Gastrocnemius medialis (tissue), 4 donors: ENCODE results near the gene TRIM27. TPM values are rescaled to one million over a fixed set of nuclear protein-coding genes. Genes with fewer than 3 reads are reported as not detected.

Experiments
- ATAC-seq, 2 donors: fragments of 150-250 bp; one replicate each; pipeline ENCODE4 v1.9.1; 2016
- DNase-seq, 2 donors: peaks; one replicate each; pipeline ENCODE4 v3.0.0-alpha.2; 2019
- H3K27ac ChIP-seq, 4 donors: fragments of 200-600 bp; sonication (generic); 1 replicate in 1 of 4; 2 replicates in 3 of 4; pipeline ENCODE4 v1.5.1; 2016 to 2018; ENCODE audit warnings: mild to moderate bottlenecking in 2 of 4, moderate library complexity in 1 of 4
- H3K27me3 ChIP-seq, 3 donors: fragments of 200-600 bp; sonication (generic) in 2 of 3; 1 replicate in 1 of 3; 2 replicates in 2 of 3; pipeline versions ENCODE4 v1.5.1 to v1.6.0; 2016 to 2019; ENCODE audit warnings: mild to moderate bottlenecking in 1 of 3, moderate library complexity in 1 of 3
- H3K36me3 ChIP-seq, 2 donors: fragments of 200-600 bp; sonication (generic) in 1 of 2; one replicate each; pipeline ENCODE4 v1.5.1; 2017 to 2018
- H3K4me1 ChIP-seq, 2 donors: fragments of 200-600 bp; sonication (generic) in 1 of 2; one replicate each; pipeline ENCODE4 v1.5.1; 2016 to 2017; ENCODE audit warnings: mild to moderate bottlenecking in 2 of 2
- H3K4me3 ChIP-seq, 4 donors: fragments of 200-600 bp; sonication (generic) in 3 of 4; 1 replicate in 1 of 4; 2 replicates in 3 of 4; pipeline ENCODE4 v1.5.1; 2016 to 2019; ENCODE audit warnings: mild to moderate bottlenecking in 2 of 4
- H3K9me3 ChIP-seq, 3 donors: fragments of 200-600 bp; sonication (generic) in 2 of 3; 1 replicate in 1 of 3; 2 replicates in 2 of 3; pipeline ENCODE4 v1.5.1; 2016 to 2019
- POLR2A ChIP-seq, 2 donors: fragments of 450-650 bp; IDR thresholded peaks; one replicate each; pipeline ENCODE4 v1.6.1; 2017; ENCODE audit warnings: antibody characterized with exemption in 2 of 2, mild to moderate bottlenecking in 2 of 2, moderate library complexity in 2 of 2
- in situ Hi-C, 4 donors: fragments of 200-750 bp; cut with MboI; loops; one replicate each; pipeline versions ENCODE4 v1.15.0 to v1.8.0; 2017; ENCODE audit warnings: low sequenced_read_pairs in 4 of 4
- intact Hi-C: fragments of 100-400 bp; cut with DNase I; formaldehyde crosslinking; loops from one replicate; pipeline ENCODE4 v1.15.1; 2023; ENCODE audit warnings: low total_unique reads
- total RNA-seq, 4 donors: library from RNA; depleted of rRNA; stranded (reverse); fragments of >200 nt; gene quantifications; one replicate each; pipeline versions ENCODE4 v1.1.0 to v1.2.3, GENCODE V29; 2016
- TF ChIP-seq, protein P1 (sequence below), 5 experiments: fragments of 450-650 bp in 3 of 5; fragments of 200-600 bp in 2 of 5; sonication (generic) in 2 of 5; IDR thresholded peaks in 4 of 5; conservative IDR thresholded peaks in 1 of 5; 1 replicate in 4 of 5; 2 replicates in 1 of 5; pipeline ENCODE4 v1.5.1; 2016 to 2019; ENCODE audit warnings: antibody characterized with exemption in 5 of 5, mild to moderate bottlenecking in 3 of 5, moderate library complexity in 3 of 5

TRIM27 gene
- total RNA-seq, 4 donors from 2014 or later: 33.6 to 45.1 (median 36.1) TPM

DNA sequence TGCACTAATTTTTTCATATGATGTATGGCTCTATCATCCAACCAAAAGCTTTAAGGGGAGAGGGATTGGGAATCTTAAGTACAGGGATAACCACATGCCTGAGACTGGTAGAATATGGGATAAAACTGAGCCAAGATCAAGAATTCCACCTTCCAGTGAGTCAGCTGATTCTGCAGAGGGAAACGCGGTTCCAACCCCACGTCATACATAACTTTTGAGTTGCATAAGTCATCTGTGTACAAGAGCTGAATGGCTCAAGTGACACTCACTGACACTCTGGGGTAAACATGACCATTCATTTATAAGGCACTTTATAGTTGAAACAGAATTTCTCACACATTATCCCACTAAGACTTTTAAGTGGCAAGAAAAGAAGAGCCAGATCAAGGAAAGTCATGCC, 16.4 kb downstream of the TRIM27 start:
- Histone ChIP-seq H3K4me1 (no peaks in the 10 kb centered on the region), H3K36me3 (peaks cover 3 to 96% of the 10 kb centered on the region in 2 donors), H3K27me3 (no peaks in the 10 kb centered on the region), H3K9me3 (no peaks in the 10 kb centered on the region), H3K27ac (no peak overlapping the region), H3K4me3 (no peak overlapping the region)
- ATAC-seq (no peak), DNase-seq (no peak)
- in situ Hi-C loops: no loop called here
- no peak for TF ChIP-seq POLR2A (IDR thresholded peaks at IDR 0.05)
- TF ChIP-seq, protein P1, sequence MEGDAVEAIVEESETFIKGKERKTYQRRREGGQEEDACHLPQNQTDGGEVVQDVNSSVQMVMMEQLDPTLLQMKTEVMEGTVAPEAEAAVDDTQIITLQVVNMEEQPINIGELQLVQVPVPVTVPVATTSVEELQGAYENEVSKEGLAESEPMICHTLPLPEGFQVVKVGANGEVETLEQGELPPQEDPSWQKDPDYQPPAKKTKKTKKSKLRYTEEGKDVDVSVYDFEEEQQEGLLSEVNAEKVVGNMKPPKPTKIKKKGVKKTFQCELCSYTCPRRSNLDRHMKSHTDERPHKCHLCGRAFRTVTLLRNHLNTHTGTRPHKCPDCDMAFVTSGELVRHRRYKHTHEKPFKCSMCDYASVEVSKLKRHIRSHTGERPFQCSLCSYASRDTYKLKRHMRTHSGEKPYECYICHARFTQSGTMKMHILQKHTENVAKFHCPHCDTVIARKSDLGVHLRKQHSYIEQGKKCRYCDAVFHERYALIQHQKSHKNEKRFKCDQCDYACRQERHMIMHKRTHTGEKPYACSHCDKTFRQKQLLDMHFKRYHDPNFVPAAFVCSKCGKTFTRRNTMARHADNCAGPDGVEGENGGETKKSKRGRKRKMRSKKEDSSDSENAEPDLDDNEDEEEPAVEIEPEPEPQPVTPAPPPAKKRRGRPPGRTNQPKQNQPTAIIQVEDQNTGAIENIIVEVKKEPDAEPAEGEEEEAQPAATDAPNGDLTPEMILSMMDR (IDR thresholded peaks at IDR 0.05 in 4 of 5, conservative IDR thresholded peaks at IDR 0.05 in 1 of 5): no peak
- intact Hi-C loops: no loop called here

DNA sequence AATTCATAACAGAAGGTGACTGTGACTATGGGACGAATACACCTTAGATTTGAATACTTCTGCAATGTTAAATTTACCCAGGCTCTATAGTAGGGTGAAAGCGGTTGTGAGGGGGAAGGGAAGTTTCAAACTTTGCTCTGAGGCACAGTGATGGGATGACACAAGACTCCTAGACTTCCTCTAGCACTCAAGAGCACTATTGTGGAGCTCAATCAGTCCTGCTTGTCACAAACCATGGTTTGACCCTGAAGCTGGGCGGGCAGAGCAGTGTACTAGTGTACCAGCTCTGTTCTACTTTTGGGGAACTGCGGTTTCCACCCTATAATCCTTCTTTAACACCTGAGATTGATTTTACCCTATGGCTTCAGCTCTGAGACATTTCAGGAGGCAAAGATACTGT, 17.1 kb downstream of the TRIM27 start:
- Histone ChIP-seq H3K4me3 (no peak overlapping the region), H3K9me3 (no peaks in the 10 kb centered on the region), H3K27me3 (no peaks in the 10 kb centered on the region), H3K4me1 (no peaks in the 10 kb centered on the region), H3K36me3 (peaks cover 3 to 97% of the 10 kb centered on the region in 2 donors), H3K27ac (no peak overlapping the region)
- no peak for ATAC-seq
- intact Hi-C loops (no loop called here), in situ Hi-C loops (no loop called here)
- DNase-seq: no peak
- TF ChIP-seq POLR2A (IDR thresholded peaks at IDR 0.05): no peak
- TF ChIP-seq, protein P1 (IDR thresholded peaks at IDR 0.05 in 4 of 5, conservative IDR thresholded peaks at IDR 0.05 in 1 of 5): no peak

DNA sequence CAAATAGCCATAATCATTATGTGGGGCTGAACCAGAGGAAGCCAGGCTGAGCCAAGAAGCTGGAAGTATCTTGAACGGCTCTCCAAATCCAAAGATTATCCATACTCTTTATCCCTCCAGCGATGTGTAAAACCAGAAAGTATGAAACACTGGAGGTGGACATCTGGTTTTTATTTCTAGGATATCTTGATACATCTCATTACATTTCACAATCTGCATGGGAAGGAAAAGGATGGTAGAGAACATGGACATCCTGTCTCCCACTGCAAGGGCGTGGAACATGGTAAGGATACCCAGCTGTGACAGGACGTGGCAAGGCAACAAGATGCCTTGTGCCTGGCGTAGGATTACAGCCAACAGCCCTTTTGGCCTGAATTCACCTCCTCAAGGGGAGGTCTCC, 20.1 kb downstream of the TRIM27 start:
- no peaks in the 10 kb centered on the region for H3K9me3 ChIP-seq
- peaks cover 3 to 81% of the 10 kb centered on the region in 2 donors for H3K36me3 ChIP-seq
- H3K27me3 ChIP-seq: no peaks in the 10 kb centered on the region
- no peak overlapping the region for H3K27ac ChIP-seq
- no peak for ATAC-seq
- H3K4me3 ChIP-seq: no peak overlapping the region
- in situ Hi-C loops (no loop called here), intact Hi-C loops (no loop called here)
- DNase-seq: no peak
- no peaks in the 10 kb centered on the region for H3K4me1 ChIP-seq
- no peak for TF ChIP-seq POLR2A (IDR thresholded peaks at IDR 0.05)
- TF ChIP-seq, protein P1 (IDR thresholded peaks at IDR 0.05 in 4 of 5, conservative IDR thresholded peaks at IDR 0.05 in 1 of 5): no peak

GRCh38 chr6:28901831-28902230, 22.0 kb downstream of the TRIM27 start:
- H3K27ac ChIP-seq: no peak overlapping the region
- DNase-seq (no peak), ATAC-seq (no peak)
- in situ Hi-C loops: no loop called here
- no peak overlapping the region for H3K4me3 ChIP-seq
- TF ChIP-seq POLR2A (IDR thresholded peaks at IDR 0.05): no peak
- TF ChIP-seq, protein P1 (IDR thresholded peaks at IDR 0.05 in 4 of 5, conservative IDR thresholded peaks at IDR 0.05 in 1 of 5): no peak
- H3K27me3 ChIP-seq: no peaks in the 10 kb centered on the region
- intact Hi-C loops: no loop called here
- no peaks in the 10 kb centered on the region for H3K9me3 ChIP-seq
- peaks cover 7% of the 10 kb centered on the region in 2 donors for H3K4me1 ChIP-seq
- H3K36me3 ChIP-seq: peaks cover 3 to 64% of the 10 kb centered on the region in 2 donors

GRCh38 chr6:28900577-28901256, 23.1 kb downstream of the TRIM27 start:
- intact Hi-C loops: no loop called here
- no peaks in the 10 kb centered on the region for H3K9me3 ChIP-seq
- TF ChIP-seq POLR2A (IDR thresholded peaks at IDR 0.05): no peak
- TF ChIP-seq, protein P1 (IDR thresholded peaks at IDR 0.05 in 4 of 5, conservative IDR thresholded peaks at IDR 0.05 in 1 of 5): no peak
- DNase-seq (no peak), ATAC-seq (no peak)
- H3K36me3 ChIP-seq: peaks cover 0 to 54% of the 10 kb centered on the region in 2 donors
- no peak overlapping the region for H3K27ac ChIP-seq
- H3K4me3 ChIP-seq: no peak overlapping the region
- H3K4me1 ChIP-seq: peaks cover 7% of the 10 kb centered on the region in 2 donors
- in situ Hi-C loops: no loop called here
- H3K27me3 ChIP-seq: no peaks in the 10 kb centered on the region
